NOMO-1 treated with DMSO at 0.1 percent for 48 hours (cell line): Measurements from ENCODE around the gene ACER2.
A peak's percentile ranks its signal among the peaks of the same experiment; 100 is the strongest.

Source experiments
- DNase-seq: peaks from one replicate; lab custom pipeline; 2025; ENCODE audit not compliant: unreplicated experiment; lab: John Stamatoyannopoulos, UW

Gene ACER2

GRCh38 chr9:19481971-19482404 is 73.2 kb downstream of the ACER2 start:
- DNase-seq = no peak

GRCh38 chr9:19484699-19485098 is 75.9 kb downstream of the ACER2 start:
- DNase-seq = no peak

- no peak for DNase-seq
These were observed 76.4 kb downstream of the ACER2 start for GRCh38 chr9:19485193-19485592.

- DNase-seq = no peak
These were observed 78.0 kb downstream of the ACER2 start for GRCh38 chr9:19486803-19487202.

GRCh38 chr9:19488721-19489120 is 79.9 kb downstream of the ACER2 start:
- DNase-seq = no peak

GRCh38 chr9:19490269-19490668 is 81.5 kb downstream of the ACER2 start:
- DNase-seq = no peak

- no peak for DNase-seq
These were observed 82.0 kb downstream of the ACER2 start for GRCh38 chr9:19490828-19491227.

GRCh38 chr9:19492775-19493173 is 84.0 kb downstream of the ACER2 start:
- no peak for DNase-seq

GRCh38 chr9:19493174-19493811 is 84.5 kb downstream of the ACER2 start:
- peak; percentile 9 for DNase-seq

GRCh38 chr9:19493876-19494275 is 85.1 kb downstream of the ACER2 start:
- DNase-seq = no peak

GRCh38 chr9:19495186-19496028 is 86.6 kb downstream of the ACER2 start:
- DNase-seq = no peak

- DNase-seq = no peak
These were observed 87.7 kb downstream of the ACER2 start for GRCh38 chr9:19496321-19497050.

GRCh38 chr9:19497276-19497675 is 88.5 kb downstream of the ACER2 start:
- no peak for DNase-seq

- DNase-seq = no peak
These were observed 89.2 kb downstream of the ACER2 start for GRCh38 chr9:19498015-19498414.
